DMS53 (cell line): ENCODE measurements around the gene EPN1.
"Not testable (repeated sequence)": the region's sequence is repeated elsewhere in the genome, so short reads cannot be mapped to it uniquely, and the experiment has no call there.

ENCODE experiments used
- DNase-seq: peaks from one replicate; lab custom pipeline; 2025; lab: John Stamatoyannopoulos, UW

The EPN1 gene

DNA sequence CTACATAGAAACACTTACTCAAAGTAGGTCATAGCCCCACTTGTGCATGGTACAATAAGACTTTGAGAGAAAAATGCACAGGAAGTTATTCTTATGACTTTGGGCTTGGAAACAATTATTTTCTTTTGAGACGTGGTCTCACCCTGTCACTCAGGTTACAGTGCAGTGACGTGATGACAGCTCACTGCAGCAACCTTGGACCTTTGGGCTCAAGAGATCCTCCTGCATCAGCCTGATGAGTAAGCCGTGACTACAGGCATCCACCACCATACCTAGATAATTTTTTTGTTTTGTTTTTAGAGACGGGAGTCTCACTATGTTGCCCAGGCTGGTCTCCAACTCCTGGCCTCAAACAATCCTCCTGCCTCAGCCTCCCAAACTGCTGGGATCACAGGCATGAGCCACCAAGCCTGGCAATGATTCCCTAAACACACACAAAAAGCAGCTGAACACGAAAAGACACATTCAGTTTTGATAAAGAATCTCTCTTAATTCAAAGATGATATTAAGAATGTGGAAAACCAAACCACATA is 45.3 kb downstream of the EPN1 start:
- DNase-seq: no peak

DNA sequence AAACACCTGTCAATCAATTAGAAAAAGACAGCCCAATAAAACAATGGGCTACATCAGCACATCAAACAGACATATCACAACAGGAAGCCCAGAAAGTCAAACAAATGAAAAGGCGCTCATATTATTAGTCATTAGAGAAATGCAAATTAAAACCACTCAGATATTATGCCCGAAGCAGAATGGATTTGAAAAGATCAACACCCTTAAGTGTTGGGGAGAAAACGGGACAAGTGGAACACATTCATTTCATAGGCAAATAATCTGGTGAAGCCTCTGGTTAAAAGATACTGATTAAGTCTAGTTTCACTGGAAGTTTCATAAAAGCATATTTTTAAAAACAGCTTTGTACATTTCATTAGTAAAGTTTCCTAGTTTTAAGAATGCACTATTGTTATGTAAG is 45.8 kb downstream of the EPN1 start:
- no peak for DNase-seq

DNA sequence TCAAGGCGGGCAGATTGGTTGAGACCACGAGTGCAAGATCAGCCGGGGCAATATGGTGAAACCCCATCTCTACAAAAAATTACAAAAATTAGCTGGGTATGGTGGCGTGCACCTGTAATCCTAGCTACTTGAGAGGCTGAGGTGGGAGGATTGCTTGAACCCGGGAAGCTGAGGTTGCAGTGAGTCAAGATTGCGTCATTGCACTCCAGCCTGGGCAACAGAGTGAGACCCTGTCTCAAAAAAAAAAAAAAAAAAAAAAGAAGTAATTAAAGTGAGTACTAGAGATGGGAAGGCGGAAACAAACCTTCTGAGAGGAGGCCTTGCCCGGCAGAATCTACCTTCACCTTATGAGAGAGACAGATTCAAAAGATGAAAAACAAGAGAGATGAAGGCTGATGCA is 48.5 kb downstream of the EPN1 start:
- DNase-seq: no peak

- not testable (repeated sequence) for DNase-seq
Observed at GRCh38 chr19:55730378-55730777, 55.4 kb downstream of the EPN1 start.

DNA sequence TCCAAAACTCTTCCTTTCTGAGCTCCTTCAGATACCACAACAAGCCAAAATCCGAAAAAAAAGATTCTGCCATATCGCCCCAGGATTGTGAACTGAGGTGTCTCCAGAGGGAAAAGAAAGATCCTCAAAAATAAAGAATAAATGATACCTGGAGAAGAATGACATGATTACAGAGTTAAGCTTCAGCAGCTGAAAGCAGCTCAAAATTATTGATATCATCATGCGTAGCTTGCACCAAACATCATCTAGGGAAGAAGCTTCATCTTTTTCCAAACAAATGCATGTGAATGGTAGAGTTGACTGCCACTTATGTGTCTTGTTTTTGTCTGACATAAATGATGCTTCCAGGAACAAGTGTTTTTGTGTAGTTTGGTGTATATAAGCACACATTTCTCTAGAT is 63.3 kb downstream of the EPN1 start, which contains the start of gene NLRP9:
NLRP9 (minus strand) TSS at position 101 of the 400 bp plus-strand sequence; CDS start at position 73, 28 bp downstream.
- no peak for DNase-seq

- DNase-seq: no peak
Observed at GRCh38 chr19:55750715-55751114, 75.7 kb downstream of the EPN1 start.

DNA sequence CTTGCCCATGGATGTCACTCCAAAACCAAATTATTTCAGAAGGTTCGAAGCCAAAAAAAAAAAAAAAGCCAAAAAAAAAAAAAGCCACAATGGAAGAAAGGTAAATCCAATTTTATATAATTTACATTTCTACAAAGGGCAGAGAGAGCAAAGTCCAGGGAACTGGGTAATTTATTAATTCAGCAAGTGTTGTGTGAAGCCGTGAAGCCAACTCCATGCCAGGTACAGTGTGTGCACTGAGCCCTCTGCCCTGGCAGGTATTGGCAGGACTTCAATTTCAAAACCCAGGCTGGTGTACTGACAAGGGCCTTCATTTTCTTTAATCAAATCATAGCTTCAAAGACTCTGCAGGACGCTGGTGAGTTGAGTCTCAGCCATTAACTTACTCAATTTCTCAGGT is 78.4 kb downstream of the EPN1 start:
- no peak for DNase-seq

DNA sequence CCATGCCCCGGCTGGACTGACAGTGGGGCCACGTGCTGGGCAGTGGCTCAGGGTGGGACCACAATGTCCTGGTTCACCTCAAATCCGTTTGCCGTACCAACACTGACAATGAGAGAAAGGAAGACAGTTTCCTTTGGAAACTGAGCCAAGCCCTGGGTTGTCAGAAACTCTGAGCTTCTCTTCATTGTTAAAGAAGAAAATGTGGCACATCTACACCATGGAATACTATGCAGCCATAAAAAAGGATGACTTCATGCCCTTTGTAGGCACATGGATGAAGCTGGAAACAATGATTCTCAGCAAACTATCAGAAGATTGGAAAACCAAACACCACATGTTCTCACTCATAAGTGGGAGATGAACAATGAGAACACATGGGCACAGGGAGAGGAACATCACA is 81.8 kb downstream of the EPN1 start:
- not testable (repeated sequence) for DNase-seq

DNA sequence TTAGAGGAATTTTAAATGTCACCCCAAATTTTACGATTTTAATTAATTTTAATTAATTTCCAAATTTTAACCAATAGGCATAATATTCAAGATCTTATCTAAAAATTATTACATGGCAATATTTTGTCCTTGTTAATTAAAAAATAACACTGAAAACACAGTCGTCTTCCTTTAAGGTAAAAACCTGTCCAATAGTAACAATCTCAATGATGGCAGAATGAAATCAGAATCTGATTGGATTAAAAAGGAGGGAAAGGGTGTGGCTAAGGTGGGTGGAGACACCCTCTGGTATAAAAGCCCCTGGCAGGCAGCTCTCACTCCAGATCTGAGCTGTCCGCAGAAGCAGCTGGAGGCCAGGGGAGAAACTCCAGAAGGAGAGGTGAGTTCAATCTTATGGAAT is 83.8 kb downstream of the EPN1 start, which contains the start of gene RFPL4A:
RFPL4A (plus strand) TSS at position 301 of the 400 bp plus-strand sequence. CDS start 2,704 bp downstream, outside the sequence.
- not testable (repeated sequence) for DNase-seq
